Measurements from ENCODE around the gene PGM2.
A peak's percentile ranks its signal among the peaks of the same experiment; 100 is the strongest.
"Not testable (repeated sequence)": the region's sequence is repeated elsewhere in the genome, so short reads cannot be mapped to it uniquely, and the experiment has no call there.

Gene PGM2

DNA sequence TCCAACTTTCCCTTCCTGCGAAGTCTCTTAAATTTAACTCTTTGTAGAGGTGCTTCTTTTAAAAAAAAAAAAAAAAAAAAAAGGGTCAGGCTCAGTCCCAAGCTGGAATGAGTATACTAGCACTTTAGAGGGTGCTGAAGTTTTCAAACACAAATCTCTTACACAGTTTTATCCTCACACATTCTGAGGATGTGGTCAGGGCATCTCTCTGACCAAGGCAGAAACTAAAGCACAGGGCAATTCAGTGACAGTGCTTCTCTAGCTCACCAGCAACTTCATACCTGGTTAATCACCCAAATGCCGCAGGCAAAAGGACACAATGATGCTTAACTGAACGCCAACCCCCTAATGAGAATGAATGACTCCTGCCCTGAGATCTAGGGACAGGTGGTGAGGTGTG lies 9.8 kb upstream of the PGM2 start:
- no peak for DNase-seq (ENCODE audit: low read depth in 2 of 3, low spot score in 2 of 3)

DNA sequence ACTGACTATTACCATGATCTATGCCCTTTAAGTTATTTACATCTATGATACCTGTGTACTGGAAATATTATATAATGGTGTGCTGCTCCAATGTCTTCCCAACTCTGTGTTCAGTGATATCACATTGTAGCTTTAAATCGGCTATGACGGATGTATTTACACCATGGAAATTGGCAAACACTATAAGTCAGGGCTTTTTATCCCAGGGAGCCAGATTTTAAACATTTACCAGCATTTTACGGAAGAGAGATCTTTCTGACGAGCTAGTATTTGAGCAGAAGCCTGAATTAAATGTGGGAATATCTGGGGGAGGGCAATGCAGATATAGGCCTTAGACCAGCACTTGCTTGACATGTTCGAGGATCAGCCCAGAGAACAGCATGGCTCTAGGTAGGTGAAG lies 7.7 kb upstream of the PGM2 start:
- DNase-seq (ENCODE audit: low read depth in 2 of 3, low spot score in 2 of 3) = no peak

DNA sequence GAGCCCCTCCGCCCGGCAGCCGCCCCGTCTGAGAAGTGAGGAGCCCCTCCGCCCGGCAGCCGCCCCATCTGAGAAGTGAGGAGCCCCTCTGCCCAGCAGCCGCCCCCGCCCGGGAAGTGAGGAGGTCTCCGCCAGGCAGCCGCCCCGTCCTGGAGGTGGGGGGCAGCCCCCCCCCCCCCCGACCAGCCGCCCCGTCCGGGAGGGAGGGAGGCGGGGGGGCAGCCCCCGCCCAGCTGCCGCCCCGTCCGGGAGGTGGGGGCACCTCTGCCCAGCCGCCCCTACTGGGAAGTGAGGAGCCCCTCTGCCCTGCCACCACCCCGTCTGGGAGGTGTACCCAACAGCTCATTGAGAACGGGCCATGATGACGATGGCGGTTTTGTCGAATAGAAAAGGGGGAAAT lies 6.0 kb upstream of the PGM2 start:
- not testable (repeated sequence) for DNase-seq (ENCODE audit: low read depth in 2 of 3, low spot score in 2 of 3)

GRCh38 chr4:37821953-37822605 lies 4.4 kb upstream of the PGM2 start:
- no peak for DNase-seq (ENCODE audit: low read depth in 2 of 3, low spot score in 2 of 3)

GRCh38 chr4:37825501-37825900 lies 985 bp upstream of the PGM2 start:
- DNase-seq (ENCODE audit: low read depth in 2 of 3, low spot score in 2 of 3) = not testable (repeated sequence)

GRCh38 chr4:37825968-37826294 lies 555 bp upstream of the PGM2 start:
- DNase-seq (ENCODE audit: low read depth in 2 of 3, low spot score in 2 of 3) = peak in 1 of 3 experiments; percentile 5

DNA sequence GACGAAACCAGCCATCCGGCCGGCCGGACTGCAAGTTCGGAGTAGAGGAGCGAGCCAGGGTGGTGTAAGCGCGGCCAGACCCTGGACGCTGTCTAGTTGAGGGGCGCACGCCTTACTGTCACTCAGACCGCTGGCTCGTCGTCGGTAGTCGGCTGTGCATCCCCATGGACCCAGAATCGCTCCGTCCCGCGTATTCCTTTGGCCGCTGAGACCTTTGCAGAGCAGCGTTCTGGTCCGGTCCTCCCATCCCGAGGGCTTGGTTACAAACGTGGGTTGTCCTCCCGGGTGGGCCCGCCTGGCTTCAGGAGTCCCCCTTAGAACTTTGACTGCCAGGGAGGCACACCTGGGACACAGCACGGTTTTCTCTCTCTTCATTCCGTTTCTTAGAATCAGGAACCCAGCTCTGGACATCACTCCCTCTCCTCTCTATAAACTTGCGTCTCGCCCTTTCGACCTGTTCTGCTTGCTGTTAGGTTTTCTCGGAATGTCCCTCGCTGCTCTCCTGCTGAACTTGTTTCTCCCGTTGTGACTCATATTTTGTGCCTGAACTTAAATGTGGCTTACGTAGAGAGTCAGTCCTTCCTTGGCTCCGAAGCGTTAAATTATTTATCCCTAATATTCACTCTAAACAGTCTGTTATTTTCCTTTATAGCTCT lies 672 bp downstream of the PGM2 start:
- DNase-seq (ENCODE audit: low read depth in 2 of 3, low spot score in 2 of 3) = peak in 2 of 3 experiments; percentile 4 to 20

DNA sequence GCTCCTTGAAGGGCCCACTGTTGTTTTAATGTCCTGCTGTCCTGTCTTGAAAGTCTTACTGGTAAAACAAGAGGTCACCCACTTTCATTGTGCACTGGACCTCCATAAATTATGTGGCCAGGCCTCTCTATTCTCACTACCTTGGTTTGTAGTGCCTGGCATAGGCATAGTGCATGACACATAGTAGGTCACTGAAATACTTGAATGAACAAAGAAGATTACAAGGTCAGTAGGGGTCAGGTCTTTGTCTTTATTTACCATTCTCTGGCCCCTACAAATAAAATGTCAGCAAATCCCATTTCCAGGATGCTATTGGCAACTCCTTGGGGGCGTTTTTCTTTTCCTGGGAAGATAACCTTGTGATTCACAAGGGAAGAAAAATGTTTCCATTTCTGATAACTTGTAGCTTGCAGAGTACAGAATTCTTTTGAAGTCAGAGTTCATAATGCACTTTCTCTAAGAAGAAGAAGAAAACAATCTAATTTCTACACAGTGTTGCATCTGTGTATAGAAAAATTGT lies 1.4 kb downstream of the PGM2 start:
- no peak for DNase-seq (ENCODE audit: low read depth in 2 of 3, low spot score in 2 of 3)

- no peak for DNase-seq (ENCODE audit: low read depth in 2 of 3, low spot score in 2 of 3)
Measured at GRCh38 chr4:37828843-37829242, 2.4 kb downstream of the PGM2 start.

DNA sequence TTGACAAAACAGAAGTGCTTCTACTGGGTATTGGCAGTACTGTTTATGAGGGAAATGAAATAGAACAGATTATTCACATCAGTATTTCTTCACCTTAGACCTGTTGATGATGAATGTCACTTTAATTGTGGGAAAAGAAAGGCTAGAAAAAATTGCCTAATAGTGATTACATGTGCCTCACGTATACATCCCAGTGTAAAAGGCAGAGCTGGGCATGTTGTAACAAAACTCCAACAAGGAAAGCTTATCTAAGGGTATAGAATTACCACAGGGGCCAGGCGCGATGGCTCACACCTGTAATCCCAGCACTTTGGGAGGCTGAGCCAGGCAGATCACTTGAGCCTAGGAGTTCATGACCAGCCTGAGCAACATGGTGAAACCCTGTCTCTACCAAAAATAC lies 4.2 kb downstream of the PGM2 start:
- DNase-seq (ENCODE audit: low read depth in 2 of 3, low spot score in 2 of 3) = no peak

DNA sequence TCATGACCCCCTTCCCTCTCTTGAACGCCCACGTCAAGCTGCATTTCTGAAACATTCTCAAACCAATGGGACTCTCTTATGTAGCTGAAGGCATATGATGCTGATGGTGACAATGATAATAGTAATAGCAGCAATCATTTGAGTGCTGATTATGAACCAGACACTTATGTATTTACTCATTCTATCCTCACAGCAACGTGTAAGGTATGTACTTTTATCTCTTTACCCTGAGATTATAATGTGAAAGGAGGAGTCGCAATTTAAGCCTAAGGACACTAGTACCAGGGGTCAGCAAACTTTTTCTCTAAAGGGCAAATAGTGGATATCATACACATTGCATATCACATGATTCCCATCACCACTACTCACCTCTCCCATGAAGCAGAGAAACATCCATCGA lies 8.5 kb downstream of the PGM2 start:
- DNase-seq (ENCODE audit: low read depth in 2 of 3, low spot score in 2 of 3) = no peak

DNA sequence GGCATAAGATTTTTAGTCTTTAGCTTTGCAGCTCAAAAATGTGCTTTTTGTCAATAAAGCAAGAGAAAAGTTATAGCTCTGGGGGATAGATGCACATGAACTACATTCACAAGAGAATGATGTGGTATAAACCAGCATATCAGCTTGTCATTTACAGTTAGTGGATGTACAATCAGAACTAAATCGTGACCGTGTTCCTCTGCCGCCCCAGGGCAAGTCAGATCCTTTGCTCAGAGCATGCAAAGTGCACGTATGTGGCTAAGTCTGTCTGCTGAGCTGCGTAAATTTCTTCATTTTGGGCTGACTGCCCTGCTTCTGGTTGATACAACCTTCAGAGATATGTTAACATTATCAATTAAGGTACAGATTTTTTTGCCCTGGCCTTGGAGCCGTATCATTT lies 9.3 kb downstream of the PGM2 start:
- DNase-seq (ENCODE audit: low read depth in 2 of 3, low spot score in 2 of 3) = no peak

DNA sequence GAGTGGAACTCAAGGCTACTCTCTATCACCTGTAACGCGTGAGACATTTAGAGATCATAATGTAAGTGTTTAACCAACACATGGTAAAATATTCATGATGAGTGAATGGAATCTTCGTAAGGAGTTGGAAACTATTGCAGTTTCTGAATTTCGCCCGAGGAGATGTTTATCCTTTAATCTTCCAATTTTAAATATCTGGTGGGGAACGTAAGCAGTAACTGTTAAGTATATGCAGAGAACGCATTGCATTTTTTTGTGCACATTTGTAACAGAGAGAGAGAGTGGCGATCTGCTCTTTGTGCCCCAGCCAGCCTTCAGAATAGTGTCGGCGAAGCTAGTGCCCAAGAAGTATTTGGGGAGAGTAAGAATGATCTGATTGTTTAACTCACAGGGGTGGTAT lies 9.8 kb downstream of the PGM2 start:
- no peak for DNase-seq (ENCODE audit: low read depth in 2 of 3, low spot score in 2 of 3)

GRCh38 chr4:37836838-37837440 lies 10.5 kb downstream of the PGM2 start:
- DNase-seq (ENCODE audit: low read depth in 2 of 3, low spot score in 2 of 3) = no peak

GRCh38 chr4:37837446-37837845 lies 11.0 kb downstream of the PGM2 start:
- DNase-seq (ENCODE audit: low read depth in 2 of 3, low spot score in 2 of 3) = no peak

- no peak for DNase-seq (ENCODE audit: low read depth in 2 of 3, low spot score in 2 of 3)
Measured at GRCh38 chr4:37839426-37839825, 12.9 kb downstream of the PGM2 start.

DNA sequence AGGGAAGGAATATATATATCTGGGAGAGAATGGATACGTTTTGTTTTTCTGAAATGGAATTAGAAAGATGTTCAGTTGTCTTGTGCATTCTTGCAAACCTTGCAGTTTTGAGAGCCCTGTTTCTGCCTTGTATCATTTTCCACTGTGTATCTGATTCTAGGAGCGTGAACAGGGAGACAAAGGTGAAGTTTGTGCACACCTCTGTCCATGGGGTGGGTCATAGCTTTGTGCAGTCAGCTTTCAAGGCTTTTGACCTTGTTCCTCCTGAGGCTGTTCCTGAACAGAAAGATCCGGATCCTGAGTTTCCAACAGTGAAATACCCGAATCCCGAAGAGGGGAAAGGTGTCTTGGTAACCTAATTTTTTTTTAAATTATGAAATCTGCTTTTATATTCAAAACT lies 17.7 kb downstream of the PGM2 start:
- DNase-seq (ENCODE audit: low read depth in 2 of 3, low spot score in 2 of 3) = no peak

DNA sequence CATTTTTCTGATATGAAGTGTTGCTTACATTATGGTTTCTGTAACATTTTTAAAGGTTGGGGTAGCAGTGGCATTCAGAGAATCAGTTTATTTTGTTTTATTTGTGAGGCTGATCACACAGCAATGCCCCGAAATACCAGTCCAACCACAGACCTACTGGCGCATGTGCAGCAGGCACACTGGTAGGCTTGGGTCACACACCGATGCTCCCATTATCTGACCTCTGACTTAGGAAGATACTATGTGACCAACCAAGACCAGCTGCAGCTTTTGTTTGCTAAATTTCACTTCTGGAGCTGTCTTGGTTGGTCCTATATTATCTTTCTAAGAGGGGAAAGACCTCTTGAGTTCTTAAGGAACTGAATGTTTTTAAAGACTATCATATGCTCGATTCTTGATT lies 18.7 kb downstream of the PGM2 start:
- no peak for DNase-seq (ENCODE audit: low read depth in 2 of 3, low spot score in 2 of 3)

- no peak for DNase-seq (ENCODE audit: low read depth in 2 of 3, low spot score in 2 of 3)
Measured at GRCh38 chr4:37847311-37847884, 20.9 kb downstream of the PGM2 start.

DNA sequence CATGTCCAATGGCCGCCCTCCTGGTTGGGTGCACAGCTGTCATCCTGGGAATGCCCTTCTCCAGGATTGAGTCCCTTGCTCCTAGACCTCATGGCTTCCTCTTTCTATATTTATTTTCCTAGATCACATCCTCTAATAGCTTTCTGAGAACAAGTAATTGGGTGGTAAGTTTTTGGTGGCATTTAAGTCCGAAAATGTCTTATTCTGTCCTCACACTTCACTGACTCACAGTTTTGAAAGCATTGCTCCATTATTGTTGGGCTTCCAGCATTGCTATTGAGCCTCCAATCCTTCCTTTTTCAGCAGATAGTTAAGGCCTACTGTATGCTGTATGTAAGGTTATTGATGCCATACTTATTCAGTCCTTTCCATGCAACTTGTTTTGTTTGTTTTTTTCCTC lies 25.9 kb downstream of the PGM2 start:
- DNase-seq (ENCODE audit: low read depth in 2 of 3, low spot score in 2 of 3) = no peak

DNA sequence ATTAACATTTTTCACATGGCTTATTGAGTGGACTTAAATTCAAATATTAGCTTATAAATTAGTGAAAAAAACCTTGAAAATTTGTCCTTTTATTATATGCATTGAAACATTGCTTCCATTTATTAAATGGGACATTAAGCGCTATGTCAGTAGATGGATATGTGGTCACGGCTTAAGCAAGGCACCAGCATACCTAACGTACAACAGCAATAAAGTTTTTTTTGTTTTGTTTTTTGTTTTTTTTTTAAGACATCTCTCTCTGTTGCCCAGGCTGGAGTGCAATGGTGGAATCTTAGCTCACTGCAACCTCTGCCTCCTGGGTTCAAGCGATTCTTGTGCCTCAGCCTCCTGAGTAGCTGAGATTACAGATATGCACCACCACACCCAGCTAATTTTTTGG lies 31.6 kb downstream of the PGM2 start:
- DNase-seq (ENCODE audit: low read depth in 2 of 3, low spot score in 2 of 3) = no peak

- DNase-seq (ENCODE audit: low read depth in 2 of 3, low spot score in 2 of 3) = no peak
Measured at GRCh38 chr4:37858872-37859271, 32.4 kb downstream of the PGM2 start.

Measured in activated CD8-positive, alpha-beta memory T cell treated with anti-CD3 and anti-CD28 coated beads for 48 hours (primary cell).